ENCODE measurements around the gene SPDYE1.
"Not testable (repeated sequence)": the region's sequence is repeated elsewhere in the genome, so short reads cannot be mapped to it uniquely, and the experiment has no call there.

DNA sequence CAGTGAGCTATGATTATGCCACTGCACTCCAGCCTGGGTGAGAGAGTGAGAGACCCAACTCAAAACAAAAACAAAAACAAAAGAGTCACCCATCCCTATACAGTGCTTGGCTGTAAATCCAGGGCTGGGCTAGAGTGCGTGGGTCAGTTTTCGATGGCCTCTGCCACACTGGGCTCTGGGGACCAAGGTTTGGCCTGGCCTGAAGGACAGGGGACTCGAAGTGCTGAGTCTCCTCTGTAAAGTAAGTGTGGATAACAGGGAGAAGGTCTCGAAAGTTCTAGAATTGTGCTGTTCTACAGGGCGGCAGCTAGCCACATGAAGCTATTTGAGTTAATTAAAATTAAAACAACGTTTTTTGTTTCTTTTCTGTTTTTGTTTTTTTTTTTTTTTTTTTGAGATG lies 34.3 kb downstream of the SPDYE1 start:
- TF ChIP-seq, protein P1, sequence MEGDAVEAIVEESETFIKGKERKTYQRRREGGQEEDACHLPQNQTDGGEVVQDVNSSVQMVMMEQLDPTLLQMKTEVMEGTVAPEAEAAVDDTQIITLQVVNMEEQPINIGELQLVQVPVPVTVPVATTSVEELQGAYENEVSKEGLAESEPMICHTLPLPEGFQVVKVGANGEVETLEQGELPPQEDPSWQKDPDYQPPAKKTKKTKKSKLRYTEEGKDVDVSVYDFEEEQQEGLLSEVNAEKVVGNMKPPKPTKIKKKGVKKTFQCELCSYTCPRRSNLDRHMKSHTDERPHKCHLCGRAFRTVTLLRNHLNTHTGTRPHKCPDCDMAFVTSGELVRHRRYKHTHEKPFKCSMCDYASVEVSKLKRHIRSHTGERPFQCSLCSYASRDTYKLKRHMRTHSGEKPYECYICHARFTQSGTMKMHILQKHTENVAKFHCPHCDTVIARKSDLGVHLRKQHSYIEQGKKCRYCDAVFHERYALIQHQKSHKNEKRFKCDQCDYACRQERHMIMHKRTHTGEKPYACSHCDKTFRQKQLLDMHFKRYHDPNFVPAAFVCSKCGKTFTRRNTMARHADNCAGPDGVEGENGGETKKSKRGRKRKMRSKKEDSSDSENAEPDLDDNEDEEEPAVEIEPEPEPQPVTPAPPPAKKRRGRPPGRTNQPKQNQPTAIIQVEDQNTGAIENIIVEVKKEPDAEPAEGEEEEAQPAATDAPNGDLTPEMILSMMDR (IDR thresholded peaks at IDR 0.05): not testable (repeated sequence)
- TF ChIP-seq POLR2A, POLR2AphosphoS5 (IDR thresholded peaks at IDR 0.05): not testable (repeated sequence)

All from prostate gland (tissue), 2 donors.